VCaP (cell line): ENCODE data around the gene ERG.

Source experiments
- H3K27ac ChIP-seq: fragments of 450-650 bp; 2 replicates; pipeline ENCODE4 v1.5.1; 2017
- TF ChIP-seq, protein P1 (sequence below): fragments of 450-650 bp; conservative IDR thresholded peaks from 2 replicates; pipeline ENCODE4 v1.5.1; 2017; ENCODE audit warnings: mild to moderate bottlenecking, moderate library complexity

ERG gene

GRCh38 chr21:38491536-38491935, 6.7 kb downstream of the ERG start:
- TF ChIP-seq, protein P1, sequence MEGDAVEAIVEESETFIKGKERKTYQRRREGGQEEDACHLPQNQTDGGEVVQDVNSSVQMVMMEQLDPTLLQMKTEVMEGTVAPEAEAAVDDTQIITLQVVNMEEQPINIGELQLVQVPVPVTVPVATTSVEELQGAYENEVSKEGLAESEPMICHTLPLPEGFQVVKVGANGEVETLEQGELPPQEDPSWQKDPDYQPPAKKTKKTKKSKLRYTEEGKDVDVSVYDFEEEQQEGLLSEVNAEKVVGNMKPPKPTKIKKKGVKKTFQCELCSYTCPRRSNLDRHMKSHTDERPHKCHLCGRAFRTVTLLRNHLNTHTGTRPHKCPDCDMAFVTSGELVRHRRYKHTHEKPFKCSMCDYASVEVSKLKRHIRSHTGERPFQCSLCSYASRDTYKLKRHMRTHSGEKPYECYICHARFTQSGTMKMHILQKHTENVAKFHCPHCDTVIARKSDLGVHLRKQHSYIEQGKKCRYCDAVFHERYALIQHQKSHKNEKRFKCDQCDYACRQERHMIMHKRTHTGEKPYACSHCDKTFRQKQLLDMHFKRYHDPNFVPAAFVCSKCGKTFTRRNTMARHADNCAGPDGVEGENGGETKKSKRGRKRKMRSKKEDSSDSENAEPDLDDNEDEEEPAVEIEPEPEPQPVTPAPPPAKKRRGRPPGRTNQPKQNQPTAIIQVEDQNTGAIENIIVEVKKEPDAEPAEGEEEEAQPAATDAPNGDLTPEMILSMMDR: no peak
- H3K27ac ChIP-seq: peak overlapping the region; percentile 73

DNA sequence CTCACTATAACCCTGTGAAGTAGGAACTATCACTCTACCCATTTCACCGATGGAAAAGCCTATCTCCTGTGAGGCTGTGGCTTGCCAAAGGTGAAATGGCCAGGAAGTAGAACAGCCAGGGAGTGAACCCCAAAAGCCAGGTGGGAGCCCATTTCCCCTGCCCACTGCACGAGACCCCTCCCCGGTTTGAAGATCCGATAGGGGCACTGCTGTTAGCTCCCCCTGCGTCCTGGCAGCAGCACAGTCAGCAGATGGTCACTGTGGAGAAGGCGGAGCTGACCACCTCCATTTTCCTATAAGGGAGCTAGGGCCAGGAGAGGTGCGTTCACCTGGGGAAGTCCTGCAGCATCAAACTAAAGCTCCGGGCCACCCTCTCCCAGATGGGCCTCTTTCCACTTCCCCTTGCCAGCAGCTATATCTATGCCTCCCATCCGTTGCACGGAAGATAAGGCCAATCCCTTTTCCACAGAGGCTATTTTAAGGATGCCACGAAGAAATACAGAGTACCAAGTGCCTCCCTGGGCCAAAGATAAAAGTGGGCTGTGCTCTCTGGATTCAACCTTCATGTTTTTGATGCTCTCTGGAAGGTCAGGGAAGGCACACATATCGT, 7.8 kb downstream of the ERG start:
- peak overlapping the region; percentile 73 for H3K27ac ChIP-seq
- TF ChIP-seq, protein P1: no peak

DNA sequence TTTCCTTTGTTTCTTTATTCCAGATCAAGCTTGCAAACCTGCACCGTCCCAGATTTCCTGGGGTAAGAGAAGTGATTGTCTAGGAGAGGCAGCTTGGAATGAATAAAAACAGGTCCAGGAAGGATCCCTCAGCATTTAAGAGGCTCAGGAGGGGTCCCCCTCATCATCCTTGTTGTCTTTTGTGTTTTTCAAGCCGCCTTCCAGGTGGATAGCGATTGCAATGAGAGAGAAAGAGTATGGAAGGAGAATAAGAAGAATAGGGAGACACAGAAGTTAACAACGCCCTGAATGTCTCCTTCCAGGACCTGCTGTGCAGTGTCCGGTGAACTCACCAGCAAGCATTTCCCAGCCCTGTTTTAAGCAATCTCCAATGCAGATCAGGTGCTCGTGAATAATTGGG, 8.5 kb downstream of the ERG start:
- TF ChIP-seq, protein P1: no peak
- H3K27ac ChIP-seq: peak overlapping the region; percentile 73

- TF ChIP-seq, protein P1: no peak
Observed at GRCh38 chr21:38489271-38489652, 9.0 kb downstream of the ERG start.

GRCh38 chr21:38488640-38489270, 9.5 kb downstream of the ERG start:
- TF ChIP-seq, protein P1: no peak
- peak overlapping the region; percentile 73 for H3K27ac ChIP-seq

More at GRCh38 chr21:38489271-38489652, 9.0 kb downstream of the ERG start:
- peak overlapping the region; percentile 73 for H3K27ac ChIP-seq

GRCh38 chr21:38487901-38488639, 10.2 kb downstream of the ERG start:
- TF ChIP-seq, protein P1: no peak

GRCh38 chr21:38486706-38487105, 11.6 kb downstream of the ERG start:
- TF ChIP-seq, protein P1: no peak
- H3K27ac ChIP-seq: peak overlapping the region; percentile 73

More at GRCh38 chr21:38487901-38488639, 10.2 kb downstream of the ERG start:
- peak overlapping the region; percentile 73 for H3K27ac ChIP-seq
